ENCODE data around the gene PIGU. TPM values are rescaled to one million over a fixed set of nuclear protein-coding genes. Genes with fewer than 3 reads are reported as not detected.

Gene PIGU
- total and polyA plus RNA-seq, 2 of the 13 experiments (the other 11 are each of a cell fraction or from before 2014, with no cell fraction given) = 45.5 to 231 TPM

GRCh38 chr20:34706912-34707784 is 30.3 kb upstream of the PIGU start (continued):
- TF ChIP-seq ZNF281 (CRISPR knock-in tag; IDR thresholded peaks at IDR 0.05; ENCODE audit: borderline replicate concordance) = peak; percentile 52; the same call in 1 of the 2 replicates
- no peak for TF ChIP-seq PHB2 (IDR thresholded peaks at IDR 0.05; ENCODE audit: partially characterized antibody)
- TF ChIP-seq FOXK2 (IDR thresholded peaks at IDR 0.05) = peak; percentile 3; the same call in 1 of the 2 replicates
- no peak for TF ChIP-seq ZNF577 (CRISPR knock-in tag; IDR thresholded peaks at IDR 0.05; ENCODE audit: borderline replicate concordance, low read depth)
- peak; percentile 51; the same call in 1 of the 2 replicates for TF ChIP-seq SP4 (CRISPR knock-in tag; IDR thresholded peaks at IDR 0.05)
- 0 out of 2 replicates have a peak, but pooled peaks have one; percentile 49 for TF ChIP-seq E2F2 (CRISPR knock-in tag; IDR thresholded peaks at IDR 0.05; ENCODE audit: borderline replicate concordance)
- TF ChIP-seq FOXP4 (CRISPR knock-in tag; IDR thresholded peaks at IDR 0.05) = peak; percentile 68
- TF ChIP-seq ZNF563 (CRISPR knock-in tag; IDR thresholded peaks at IDR 0.05) = peak; percentile 76; the same call in 1 of the 2 replicates
- peak; percentile 37; the same call in 1 of the 2 replicates for TF ChIP-seq ATF3 (CRISPR knock-in tag; IDR thresholded peaks at IDR 0.05)
- TF ChIP-seq ZNF460 (CRISPR knock-in tag; IDR thresholded peaks at IDR 0.05; ENCODE audit: borderline replicate concordance) = no peak
- TF ChIP-seq PRDM10 (CRISPR knock-in tag; IDR thresholded peaks at IDR 0.05; ENCODE audit: low read depth) = no peak
- no peak for TF ChIP-seq CENPT (CRISPR knock-in tag; IDR thresholded peaks at IDR 0.05; ENCODE audit: low read depth)
- peak; percentile 76; the same call in 1 of the 2 replicates for TF ChIP-seq ZNF501 (CRISPR knock-in tag; IDR thresholded peaks at IDR 0.05)
- TF ChIP-seq ZNF331 (CRISPR knock-in tag; IDR thresholded peaks at IDR 0.05) = peak; percentile 54; the same call in 1 of the 2 replicates
- 0 out of 2 replicates have a peak, but pooled peaks have one; percentile 76 for TF ChIP-seq ERF (CRISPR knock-in tag; IDR thresholded peaks at IDR 0.05)
- TF ChIP-seq ZNF776 (CRISPR knock-in tag; IDR thresholded peaks at IDR 0.05) = no peak
